Natural killer cell (primary cell): ENCODE data around the gene TNNI3. TPM values are rescaled to one million over a fixed set of nuclear protein-coding genes. Genes with fewer than 3 reads are reported as not detected.
A peak's percentile ranks its signal among the peaks of the same experiment; 100 is the strongest.

Source experiments
- ATAC-seq, 3 donors: fragments of 150-1000 bp in 2 of 3; fragments of 200-7000 bp in 1 of 3; cut with Tn5 transposase; 1 replicate in 1 of 3; 2 replicates in 2 of 3; pipeline ENCODE4 v1.10.0; 2021; ENCODE audit warnings: mild to moderate bottlenecking in 2 of 3, moderate library complexity in 2 of 3
- DNase-seq, 2 donors: peaks; one replicate each; pipeline versions ENCODE4 v3.0.0 to v3.0.0-alpha.2; 2013 to 2021; ENCODE audit warnings: mixed read lengths in 1 of 2
- H3K27ac ChIP-seq: one replicate; pipeline ENCODE4 v1.5.1; 2013; ENCODE audit warnings: mild to moderate bottlenecking, low read length
- H3K27me3 ChIP-seq: one replicate; pipeline ENCODE4 v1.6.1; 2013; ENCODE audit warnings: low read length; ENCODE audit not compliant: control insufficient read depth, insufficient read depth
- H3K36me3 ChIP-seq: one replicate; pipeline ENCODE4 v1.6.1; 2013; ENCODE audit warnings: low read length; ENCODE audit not compliant: control insufficient read depth, insufficient read depth
- H3K4me1 ChIP-seq: one replicate; pipeline ENCODE4 v1.6.1; 2013; ENCODE audit warnings: low read length; ENCODE audit not compliant: control insufficient read depth, insufficient read depth
- H3K4me3 ChIP-seq: one replicate; pipeline ENCODE4 v1.5.1; 2013; ENCODE audit warnings: low read length
- H3K9me3 ChIP-seq: one replicate; pipeline ENCODE4 v1.6.1; 2013; ENCODE audit warnings: low read length; ENCODE audit not compliant: control insufficient read depth, insufficient read depth
- H3K27ac Mint-ChIP-seq, 2 donors: one replicate each; pipeline ENCODE4 v1.8.0; 2022; ENCODE audit warnings: mild to moderate bottlenecking in 2 of 2, mixed read lengths in 2 of 2, moderate library complexity in 1 of 2
- H3K27me3 Mint-ChIP-seq, 2 donors: one replicate each; pipeline ENCODE4 v1.8.0; 2022; ENCODE audit warnings: low read depth in 2 of 2, mixed read lengths in 2 of 2
- H3K36me3 Mint-ChIP-seq: one replicate; pipeline ENCODE4 v1.8.0; 2022; ENCODE audit warnings: mixed read lengths
- H3K4me1 Mint-ChIP-seq, 2 donors: one replicate each; pipeline ENCODE4 v1.8.0; 2022; ENCODE audit warnings: mixed read lengths in 2 of 2
- H3K4me3 Mint-ChIP-seq: one replicate; pipeline ENCODE4 v1.8.0; 2022; ENCODE audit warnings: mild to moderate bottlenecking, moderate library complexity, mixed read lengths
- H3K9me3 Mint-ChIP-seq, 2 donors: one replicate each; pipeline ENCODE4 v1.8.0; 2022; ENCODE audit warnings: mixed read lengths in 2 of 2
- WGBS: methylation state at CpG from one replicate; pipeline ENCODE4 v1.1.7; 2013; ENCODE audit warnings: missing lambda C conversion rate; ENCODE audit not compliant: insufficient coverage; 5-methylcytosine and 5-hydroxymethylcytosine counted together
- intact Hi-C: fragments of 100-400 bp; cut with micrococcal nuclease; formaldehyde crosslinking; loops from one replicate; pipeline ENCODE4 v1.14.2; 2022
- total RNA-seq, 4 donors: library from RNA; stranded (reverse); fragments of 120-200 nt in 1 of 4; gene quantifications; one replicate each; pipeline versions ENCODE4 v1.2.3 to v1.2.4, GENCODE V29; 2013 to 2022
- TF ChIP-seq, protein P1 (sequence below): fragments of 200-600 bp; IDR thresholded peaks from one replicate; pipeline ENCODE4 v1.8.0; 2022; ENCODE audit warnings: antibody characterized with exemption

TNNI3 gene
- total RNA-seq, 3 donors from 2014 or later (not counting 1 experiment from before 2014, with no cell fraction given) = 0.94 TPM; not detected in 2

DNA sequence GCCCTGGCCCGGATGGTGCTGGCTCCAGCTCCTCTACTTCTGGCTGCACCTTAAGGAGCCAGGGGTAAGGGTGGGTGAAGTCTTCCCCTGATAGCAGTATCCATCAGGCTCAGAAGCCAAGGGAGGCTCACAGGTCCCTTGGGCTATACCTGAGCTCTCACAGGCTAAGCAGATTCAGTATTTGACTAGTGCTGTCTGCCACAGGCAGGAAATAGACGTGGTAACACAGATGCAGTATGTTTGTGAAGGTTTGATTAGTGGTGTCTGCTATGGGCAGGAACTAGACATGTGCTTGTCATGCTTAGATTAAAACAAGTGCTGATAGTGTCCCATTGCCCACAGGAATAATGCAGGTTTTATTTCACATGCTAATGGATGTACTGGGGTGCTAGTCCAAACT, 18.5 kb upstream of the TNNI3 start:
- 45% methylated on average over 2 of the region's 2 CpGs for WGBS
- H3K27me3 ChIP-seq = peaks cover 49% of the 10 kb centered on the region
- H3K27ac Mint-ChIP-seq = no peak overlapping the region
- H3K27ac ChIP-seq = no peak overlapping the region
- peaks cover 21 to 49% of the 10 kb centered on the region in 2 donors for H3K4me1 Mint-ChIP-seq
- no peaks in the 10 kb centered on the region for H3K36me3 ChIP-seq
- no peak for ATAC-seq
- H3K36me3 Mint-ChIP-seq = no peaks in the 10 kb centered on the region
- H3K9me3 ChIP-seq = no peaks in the 10 kb centered on the region
- DNase-seq = peak in 1 of 2 donors; percentile 42
- no peak overlapping the region for H3K4me3 Mint-ChIP-seq
- no peak overlapping the region for H3K4me3 ChIP-seq
- peaks cover 53% of the 10 kb centered on the region in 2 donors for H3K27me3 Mint-ChIP-seq
- intact Hi-C loops = loop anchor here (5.0 kb wide), 1 partner anchor 476 kb away; no protein-coding TSS in a partner anchor
- H3K4me1 ChIP-seq = peaks cover 40% of the 10 kb centered on the region
- H3K9me3 Mint-ChIP-seq = no peaks in the 10 kb centered on the region
- TF ChIP-seq, protein P1, sequence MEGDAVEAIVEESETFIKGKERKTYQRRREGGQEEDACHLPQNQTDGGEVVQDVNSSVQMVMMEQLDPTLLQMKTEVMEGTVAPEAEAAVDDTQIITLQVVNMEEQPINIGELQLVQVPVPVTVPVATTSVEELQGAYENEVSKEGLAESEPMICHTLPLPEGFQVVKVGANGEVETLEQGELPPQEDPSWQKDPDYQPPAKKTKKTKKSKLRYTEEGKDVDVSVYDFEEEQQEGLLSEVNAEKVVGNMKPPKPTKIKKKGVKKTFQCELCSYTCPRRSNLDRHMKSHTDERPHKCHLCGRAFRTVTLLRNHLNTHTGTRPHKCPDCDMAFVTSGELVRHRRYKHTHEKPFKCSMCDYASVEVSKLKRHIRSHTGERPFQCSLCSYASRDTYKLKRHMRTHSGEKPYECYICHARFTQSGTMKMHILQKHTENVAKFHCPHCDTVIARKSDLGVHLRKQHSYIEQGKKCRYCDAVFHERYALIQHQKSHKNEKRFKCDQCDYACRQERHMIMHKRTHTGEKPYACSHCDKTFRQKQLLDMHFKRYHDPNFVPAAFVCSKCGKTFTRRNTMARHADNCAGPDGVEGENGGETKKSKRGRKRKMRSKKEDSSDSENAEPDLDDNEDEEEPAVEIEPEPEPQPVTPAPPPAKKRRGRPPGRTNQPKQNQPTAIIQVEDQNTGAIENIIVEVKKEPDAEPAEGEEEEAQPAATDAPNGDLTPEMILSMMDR = no peak

DNA sequence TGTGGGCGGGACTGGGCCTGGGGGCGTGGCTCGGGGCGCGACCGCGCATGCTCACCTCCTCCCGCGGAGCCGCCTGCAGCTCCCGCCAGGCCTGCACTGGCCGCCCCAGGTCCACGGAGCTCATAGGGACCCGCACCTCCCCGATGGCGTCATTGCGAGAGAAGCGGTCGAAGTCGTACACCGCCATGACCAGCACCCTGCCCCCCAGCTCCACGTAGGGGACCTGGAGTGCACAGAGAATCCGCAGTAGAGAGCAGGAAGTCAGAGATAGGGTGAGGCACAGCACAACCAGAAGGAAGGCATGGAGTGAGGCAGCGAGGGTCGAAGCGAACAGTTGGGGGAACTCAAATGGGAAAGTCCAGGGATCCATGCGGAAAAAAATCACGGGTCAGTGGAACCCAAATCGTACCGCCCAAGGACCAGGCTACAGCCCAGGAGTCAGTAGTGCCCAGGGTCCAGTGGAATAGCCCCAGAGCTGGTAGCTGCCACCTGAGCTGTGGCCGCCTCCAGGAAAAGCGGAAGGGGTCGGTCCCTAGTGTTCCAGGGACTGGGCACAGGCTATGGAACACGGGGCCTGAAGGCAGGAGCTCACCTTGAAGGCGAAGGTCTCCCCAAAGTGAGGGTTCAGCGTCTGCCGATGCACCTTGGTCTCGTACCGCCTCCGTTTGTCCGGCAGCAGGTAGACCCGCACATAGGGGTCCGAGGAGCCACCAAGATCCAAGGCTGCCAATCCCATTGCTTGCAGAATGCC, 17.8 kb upstream of the TNNI3 start:
- H3K27ac Mint-ChIP-seq = no peak overlapping the region
- DNase-seq (no peak), ATAC-seq (no peak)
- H3K4me1 ChIP-seq = peaks cover 36% of the 10 kb centered on the region
- no peak overlapping the region for H3K4me3 Mint-ChIP-seq
- whole genome bisulfite sequencing = 71% methylated on average over 43 of the region's 43 CpGs
- no peaks in the 10 kb centered on the region for H3K36me3 Mint-ChIP-seq
- H3K9me3 Mint-ChIP-seq = no peaks in the 10 kb centered on the region
- no peaks in the 10 kb centered on the region for H3K9me3 ChIP-seq
- H3K27me3 Mint-ChIP-seq = peaks cover 52 to 61% of the 10 kb centered on the region in 2 donors
- peaks cover 42% of the 10 kb centered on the region for H3K27me3 ChIP-seq
- TF ChIP-seq, protein P1 = no peak
- H3K4me1 Mint-ChIP-seq = peaks cover 21 to 44% of the 10 kb centered on the region in 2 donors
- H3K4me3 ChIP-seq = no peak overlapping the region
- H3K36me3 ChIP-seq = no peaks in the 10 kb centered on the region
- intact Hi-C loops = loop anchor here (5.0 kb wide), 1 partner anchor 477 kb away; no protein-coding TSS in a partner anchor
- H3K27ac ChIP-seq = no peak overlapping the region

DNA sequence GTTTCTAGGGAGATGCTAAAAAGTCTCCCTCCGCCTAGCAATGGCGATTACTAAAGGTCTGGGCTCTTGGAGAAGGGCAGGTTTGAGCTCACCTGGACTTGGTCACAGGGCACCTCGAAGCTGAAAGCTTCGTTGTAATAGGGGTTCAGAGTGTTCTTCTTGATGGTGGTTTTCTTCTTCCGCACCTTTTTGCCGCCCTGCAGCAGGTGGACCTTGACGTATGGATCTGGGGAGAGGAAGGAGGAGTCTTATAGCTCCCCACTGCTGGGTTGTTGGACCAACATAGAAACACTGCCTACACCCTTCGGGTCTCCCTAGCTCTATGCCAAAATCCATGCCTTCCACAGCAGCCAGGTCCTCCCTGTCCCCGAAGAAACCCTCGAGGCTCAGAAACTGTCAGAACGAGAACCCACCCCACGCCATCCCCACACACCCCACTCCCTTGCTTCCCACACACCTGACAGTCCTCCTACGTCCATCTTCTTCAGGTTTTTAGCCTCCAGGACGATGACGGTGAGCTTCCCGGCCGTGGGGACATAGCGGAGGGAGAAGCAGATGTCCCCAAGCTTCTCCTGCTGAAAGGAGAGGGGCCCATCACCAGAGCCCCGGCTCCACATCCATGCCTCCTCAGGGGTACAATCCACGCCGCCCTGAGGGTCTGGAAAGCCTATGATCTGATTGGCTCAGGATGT, 17.0 kb upstream of the TNNI3 start:
- Mint-ChIP-seq H3K27ac (no peak overlapping the region), H3K4me1 (peaks cover 19 to 37% of the 10 kb centered on the region in 2 donors), H3K36me3 (no peaks in the 10 kb centered on the region), H3K9me3 (no peaks in the 10 kb centered on the region), H3K4me3 (no peak overlapping the region), H3K27me3 (peaks cover 55 to 65% of the 10 kb centered on the region in 2 donors)
- 74% methylated on average over 21 of the region's 21 CpGs for WGBS
- ATAC-seq = no peak
- Histone ChIP-seq H3K4me1 (peaks cover 29% of the 10 kb centered on the region), H3K9me3 (no peaks in the 10 kb centered on the region), H3K36me3 (no peaks in the 10 kb centered on the region), H3K27ac (no peak overlapping the region), H3K4me3 (no peak overlapping the region), H3K27me3 (peaks cover 40% of the 10 kb centered on the region)
- TF ChIP-seq, protein P1 = no peak
- intact Hi-C loops = loop anchor here (5.0 kb wide), 1 partner anchor 478 kb away; no protein-coding TSS in a partner anchor
- DNase-seq = no peak
